Uterus (tissue), 2 donors: ENCODE measurements around the gene ADARB1.

Experiments used
- POLR2A ChIP-seq, 2 donors: fragments of 450-650 bp; IDR thresholded peaks; one replicate each; pipeline ENCODE4 v1.6.1; 2016; ENCODE audit warnings: antibody characterized with exemption in 2 of 2, mild to moderate bottlenecking in 1 of 2, moderate library complexity in 1 of 2
- TF ChIP-seq, protein P1 (sequence below), 4 experiments: fragments of 200-600 bp in 2 of 4; fragments of 450-650 bp in 2 of 4; sonication (generic) in 2 of 4; IDR thresholded peaks; one replicate each; pipeline ENCODE4 v1.5.1; 2016 to 2019; ENCODE audit warnings: antibody characterized with exemption in 4 of 4, mild to moderate bottlenecking in 2 of 4, moderate library complexity in 1 of 4

DNA sequence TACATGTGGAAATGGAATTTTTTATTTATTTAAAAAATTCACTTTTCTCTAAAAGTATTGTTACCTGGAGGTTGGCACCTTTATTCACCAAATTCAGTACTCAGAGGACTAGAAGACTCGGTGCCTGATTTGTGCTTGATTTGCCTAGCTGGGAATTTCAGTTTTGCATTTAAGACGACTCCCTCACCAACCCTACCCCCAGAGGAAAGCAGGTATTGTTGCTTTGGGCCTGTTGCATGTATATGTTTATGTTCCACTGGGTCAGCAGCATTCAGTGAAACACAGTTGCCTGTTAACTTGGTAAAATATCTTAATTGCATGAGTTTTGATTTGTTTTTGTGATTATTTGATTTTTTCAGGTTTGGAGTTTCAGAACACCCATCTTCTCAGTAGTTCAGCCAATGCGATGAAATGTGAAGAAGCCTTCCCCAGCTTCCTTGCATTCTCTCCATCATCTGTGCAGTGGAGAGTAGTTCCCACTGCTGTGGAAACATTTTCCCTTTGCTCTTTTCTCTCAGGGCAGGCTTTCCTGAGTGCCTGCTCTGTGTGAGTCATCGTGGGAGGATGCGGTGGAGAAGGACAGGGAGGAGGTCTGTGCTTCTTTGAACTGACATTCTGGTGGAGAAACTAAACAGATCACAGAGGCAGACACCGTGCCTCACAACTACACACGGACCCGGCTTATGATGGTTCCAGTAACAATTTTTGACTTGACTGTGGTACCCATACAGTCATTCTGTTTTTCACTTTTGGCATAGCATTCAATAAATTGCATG, 6.4 kb downstream of the ADARB1 start:
- TF ChIP-seq, protein P1, sequence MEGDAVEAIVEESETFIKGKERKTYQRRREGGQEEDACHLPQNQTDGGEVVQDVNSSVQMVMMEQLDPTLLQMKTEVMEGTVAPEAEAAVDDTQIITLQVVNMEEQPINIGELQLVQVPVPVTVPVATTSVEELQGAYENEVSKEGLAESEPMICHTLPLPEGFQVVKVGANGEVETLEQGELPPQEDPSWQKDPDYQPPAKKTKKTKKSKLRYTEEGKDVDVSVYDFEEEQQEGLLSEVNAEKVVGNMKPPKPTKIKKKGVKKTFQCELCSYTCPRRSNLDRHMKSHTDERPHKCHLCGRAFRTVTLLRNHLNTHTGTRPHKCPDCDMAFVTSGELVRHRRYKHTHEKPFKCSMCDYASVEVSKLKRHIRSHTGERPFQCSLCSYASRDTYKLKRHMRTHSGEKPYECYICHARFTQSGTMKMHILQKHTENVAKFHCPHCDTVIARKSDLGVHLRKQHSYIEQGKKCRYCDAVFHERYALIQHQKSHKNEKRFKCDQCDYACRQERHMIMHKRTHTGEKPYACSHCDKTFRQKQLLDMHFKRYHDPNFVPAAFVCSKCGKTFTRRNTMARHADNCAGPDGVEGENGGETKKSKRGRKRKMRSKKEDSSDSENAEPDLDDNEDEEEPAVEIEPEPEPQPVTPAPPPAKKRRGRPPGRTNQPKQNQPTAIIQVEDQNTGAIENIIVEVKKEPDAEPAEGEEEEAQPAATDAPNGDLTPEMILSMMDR (IDR thresholded peaks at IDR 0.05) = no peak
- no peak for TF ChIP-seq POLR2A (IDR thresholded peaks at IDR 0.05)
